Measurements from ENCODE around the gene SYNM. TPM values are rescaled to one million over a fixed set of nuclear protein-coding genes. Genes with fewer than 3 reads are reported as not detected.
A peak's percentile ranks its signal among the peaks of the same experiment; 100 is the strongest.

Gene SYNM
- total and polyA plus RNA-seq, 5 donors from 2014 or later = 0.13 to 1.8 (median 0.41) TPM; not detected in 2

DNA sequence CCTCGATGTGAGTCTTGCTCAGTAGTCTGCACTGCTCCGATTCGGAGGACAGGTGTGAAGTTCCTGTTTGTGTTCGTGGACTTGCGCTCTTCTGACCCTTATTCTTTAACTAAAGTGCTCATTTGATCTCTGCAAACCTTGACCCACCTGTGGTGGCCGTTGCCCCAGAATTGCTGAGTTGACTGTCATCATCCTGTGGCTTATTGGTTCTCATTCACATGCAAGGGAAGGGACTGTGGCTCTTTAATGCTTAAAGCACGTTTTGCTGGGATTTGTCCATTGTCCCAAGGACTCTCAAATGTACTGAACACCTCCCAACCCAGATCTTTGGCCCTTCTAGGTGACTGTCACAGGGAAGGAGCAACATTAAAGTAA lies 13.4 kb downstream of the SYNM start:
- no peaks in the 10 kb centered on the region for H3K9me3 Mint-ChIP-seq
- DNase-seq = no peak
- Histone ChIP-seq H3K4me1 (ENCODE audit: control insufficient read depth, insufficient read depth, low read length, poor library complexity, severe bottlenecking) (no peaks in the 10 kb centered on the region), H3K9me3 (ENCODE audit: control insufficient read depth in 2 of 2, low read length in 2 of 2) (no peaks in the 10 kb centered on the region), H3K27me3 (ENCODE audit: control insufficient read depth, insufficient read depth, low read length) (no peaks in the 10 kb centered on the region), H3K4me3 (ENCODE audit: low read depth, low read length) (no peak overlapping the region), H3K27ac (ENCODE audit: insufficient read depth, low read length, poor library complexity, severe bottlenecking) (no peak overlapping the region), H3K36me3 (ENCODE audit: control insufficient read depth, insufficient read depth, low read length) (no peaks in the 10 kb centered on the region)
- H3K27ac Mint-ChIP-seq = no peak overlapping the region
- no peaks in the 10 kb centered on the region for H3K36me3 Mint-ChIP-seq
- H3K4me1 Mint-ChIP-seq = no peaks in the 10 kb centered on the region
- peaks cover 7% of the 10 kb centered on the region for H3K27me3 Mint-ChIP-seq
- ATAC-seq (ENCODE audit: low read depth in 2 of 2) = no peak
- no peak overlapping the region for H3K4me3 Mint-ChIP-seq

DNA sequence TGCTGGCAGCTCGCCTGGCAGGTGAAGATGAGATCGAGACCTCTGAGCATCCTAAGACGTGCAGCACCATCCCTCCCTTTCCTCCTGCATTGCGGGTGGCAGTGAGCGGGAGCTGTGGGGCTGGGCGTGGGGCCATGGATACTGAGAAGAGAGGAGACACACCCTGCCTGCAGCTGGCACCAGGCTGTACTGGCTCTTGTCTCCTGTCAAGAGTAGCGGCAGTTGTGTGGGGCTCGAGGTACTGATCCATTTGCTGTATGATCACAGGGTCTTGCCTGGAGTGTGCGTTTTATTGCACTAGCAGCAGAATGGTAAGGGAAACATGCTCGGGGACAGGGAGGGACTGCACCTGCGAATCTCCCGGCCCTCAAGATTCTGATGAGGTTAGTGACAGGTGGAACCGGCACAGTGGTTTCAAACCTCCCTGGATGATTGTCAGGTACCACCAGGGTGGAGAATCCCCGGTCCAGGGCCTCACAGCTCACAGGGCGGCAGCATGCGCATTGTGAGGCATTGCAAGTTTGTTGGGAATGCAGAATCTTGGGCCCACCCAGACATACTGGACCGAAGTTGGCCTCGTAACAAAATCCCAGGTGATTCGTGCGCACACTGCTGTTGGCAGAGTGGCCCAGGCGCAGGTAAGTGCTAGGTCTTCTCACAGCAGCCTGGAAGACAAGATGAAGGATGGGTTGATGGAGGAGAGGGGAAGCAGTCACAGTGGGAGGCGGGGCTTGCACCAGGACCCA lies 14.1 kb downstream of the SYNM start:
- H3K9me3 ChIP-seq (ENCODE audit: control insufficient read depth in 2 of 2, low read length in 2 of 2) = no peaks in the 10 kb centered on the region
- Mint-ChIP-seq H3K27ac (no peak overlapping the region), H3K4me3 (no peak overlapping the region), H3K27me3 (peaks cover 7% of the 10 kb centered on the region), H3K4me1 (no peaks in the 10 kb centered on the region), H3K9me3 (no peaks in the 10 kb centered on the region), H3K36me3 (no peaks in the 10 kb centered on the region)
- H3K27ac ChIP-seq (ENCODE audit: insufficient read depth, low read length, poor library complexity, severe bottlenecking) = no peak overlapping the region
- H3K4me3 ChIP-seq (ENCODE audit: low read depth, low read length) = no peak overlapping the region
- H3K27me3 ChIP-seq (ENCODE audit: control insufficient read depth, insufficient read depth, low read length) = no peaks in the 10 kb centered on the region
- DNase-seq = no peak
- H3K36me3 ChIP-seq (ENCODE audit: control insufficient read depth, insufficient read depth, low read length) = no peaks in the 10 kb centered on the region
- no peaks in the 10 kb centered on the region for H3K4me1 ChIP-seq (ENCODE audit: control insufficient read depth, insufficient read depth, low read length, poor library complexity, severe bottlenecking)
- no peak for ATAC-seq (ENCODE audit: low read depth in 2 of 2)

DNA sequence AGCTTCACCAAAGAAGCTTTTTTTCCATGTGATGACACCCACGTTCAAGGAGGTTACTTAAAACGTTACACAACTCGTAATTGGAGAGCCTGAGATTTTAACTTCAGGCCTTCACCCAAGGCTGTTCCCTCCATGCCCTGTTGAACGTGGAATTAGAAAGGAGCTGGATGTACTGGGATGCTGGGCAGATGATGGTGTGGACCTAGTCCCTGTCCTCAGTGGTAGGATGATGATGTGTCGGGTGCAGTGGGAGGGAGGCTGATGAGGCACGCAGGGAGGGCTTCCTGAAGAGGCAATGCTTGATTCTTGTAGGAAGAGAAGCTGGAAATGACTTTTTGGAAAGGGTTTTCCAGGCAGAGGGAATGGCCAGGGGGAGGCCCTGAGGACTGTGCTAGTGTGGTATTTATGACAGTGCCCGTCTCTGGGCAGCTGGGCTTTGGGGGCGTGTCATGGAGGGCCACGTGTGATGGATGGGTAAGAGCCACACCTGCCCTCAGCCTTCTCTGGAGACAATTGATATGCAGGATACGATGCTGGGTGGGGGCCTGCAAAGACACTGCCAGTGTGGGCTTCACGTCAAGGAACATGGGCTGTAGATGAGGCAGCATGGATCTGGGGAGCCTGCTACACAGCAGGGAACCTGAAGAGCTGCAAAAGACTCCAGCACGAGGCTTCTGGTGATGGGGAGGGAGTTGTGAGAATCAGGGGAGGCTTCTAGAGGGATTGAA lies 15.3 kb downstream of the SYNM start:
- H3K27ac Mint-ChIP-seq = no peak overlapping the region
- Histone ChIP-seq H3K4me1 (ENCODE audit: control insufficient read depth, insufficient read depth, low read length, poor library complexity, severe bottlenecking) (no peaks in the 10 kb centered on the region), H3K27ac (ENCODE audit: insufficient read depth, low read length, poor library complexity, severe bottlenecking) (no peak overlapping the region), H3K9me3 (ENCODE audit: control insufficient read depth in 2 of 2, low read length in 2 of 2) (no peaks in the 10 kb centered on the region), H3K27me3 (ENCODE audit: control insufficient read depth, insufficient read depth, low read length) (no peaks in the 10 kb centered on the region), H3K4me3 (ENCODE audit: low read depth, low read length) (no peak overlapping the region), H3K36me3 (ENCODE audit: control insufficient read depth, insufficient read depth, low read length) (no peaks in the 10 kb centered on the region)
- H3K4me3 Mint-ChIP-seq = no peak overlapping the region
- no peaks in the 10 kb centered on the region for H3K36me3 Mint-ChIP-seq
- H3K9me3 Mint-ChIP-seq = peaks cover 0 to 1% (median 0%) of the 10 kb centered on the region in 7 donors
- peaks cover 7% of the 10 kb centered on the region for H3K27me3 Mint-ChIP-seq
- ATAC-seq (ENCODE audit: low read depth in 2 of 2) (no peak), DNase-seq (no peak)
- no peaks in the 10 kb centered on the region for H3K4me1 Mint-ChIP-seq

DNA sequence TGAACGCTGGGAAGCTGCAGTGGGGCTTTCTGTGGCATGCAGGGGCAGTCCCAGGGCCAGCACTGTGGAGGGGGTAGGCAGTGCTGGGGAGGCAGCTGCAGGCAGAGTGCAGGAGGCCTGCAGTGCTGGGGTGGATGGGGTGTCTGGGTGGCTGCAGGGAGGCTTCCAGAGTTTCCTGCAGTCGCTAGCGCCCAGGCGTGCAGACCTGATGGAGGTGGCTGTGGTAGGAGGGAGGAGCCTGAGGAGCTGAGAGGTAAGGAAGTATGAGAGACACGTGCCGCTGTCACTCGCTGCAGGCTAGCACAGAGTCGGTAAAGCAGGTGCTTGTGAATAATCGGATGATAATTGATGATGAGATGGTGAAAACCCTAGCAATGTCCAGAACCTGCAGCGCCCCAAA lies 16.3 kb downstream of the SYNM start:
- H3K4me3 ChIP-seq (ENCODE audit: low read depth, low read length) = no peak overlapping the region
- H3K27ac Mint-ChIP-seq = no peak overlapping the region
- no peaks in the 10 kb centered on the region for H3K36me3 ChIP-seq (ENCODE audit: control insufficient read depth, insufficient read depth, low read length)
- no peaks in the 10 kb centered on the region for H3K4me1 Mint-ChIP-seq
- peaks cover 2% of the 10 kb centered on the region for H3K27me3 Mint-ChIP-seq
- peaks cover 0 to 1% (median 0%) of the 10 kb centered on the region in 7 donors for H3K9me3 Mint-ChIP-seq
- no peak overlapping the region for H3K4me3 Mint-ChIP-seq
- no peaks in the 10 kb centered on the region for H3K36me3 Mint-ChIP-seq
- DNase-seq (no peak), ATAC-seq (ENCODE audit: low read depth in 2 of 2) (no peak)
- H3K4me1 ChIP-seq (ENCODE audit: control insufficient read depth, insufficient read depth, low read length, poor library complexity, severe bottlenecking) = no peaks in the 10 kb centered on the region
- H3K9me3 ChIP-seq (ENCODE audit: control insufficient read depth in 2 of 2, low read length in 2 of 2) = no peaks in the 10 kb centered on the region
- no peak overlapping the region for H3K27ac ChIP-seq (ENCODE audit: insufficient read depth, low read length, poor library complexity, severe bottlenecking)
- no peaks in the 10 kb centered on the region for H3K27me3 ChIP-seq (ENCODE audit: control insufficient read depth, insufficient read depth, low read length)

DNA sequence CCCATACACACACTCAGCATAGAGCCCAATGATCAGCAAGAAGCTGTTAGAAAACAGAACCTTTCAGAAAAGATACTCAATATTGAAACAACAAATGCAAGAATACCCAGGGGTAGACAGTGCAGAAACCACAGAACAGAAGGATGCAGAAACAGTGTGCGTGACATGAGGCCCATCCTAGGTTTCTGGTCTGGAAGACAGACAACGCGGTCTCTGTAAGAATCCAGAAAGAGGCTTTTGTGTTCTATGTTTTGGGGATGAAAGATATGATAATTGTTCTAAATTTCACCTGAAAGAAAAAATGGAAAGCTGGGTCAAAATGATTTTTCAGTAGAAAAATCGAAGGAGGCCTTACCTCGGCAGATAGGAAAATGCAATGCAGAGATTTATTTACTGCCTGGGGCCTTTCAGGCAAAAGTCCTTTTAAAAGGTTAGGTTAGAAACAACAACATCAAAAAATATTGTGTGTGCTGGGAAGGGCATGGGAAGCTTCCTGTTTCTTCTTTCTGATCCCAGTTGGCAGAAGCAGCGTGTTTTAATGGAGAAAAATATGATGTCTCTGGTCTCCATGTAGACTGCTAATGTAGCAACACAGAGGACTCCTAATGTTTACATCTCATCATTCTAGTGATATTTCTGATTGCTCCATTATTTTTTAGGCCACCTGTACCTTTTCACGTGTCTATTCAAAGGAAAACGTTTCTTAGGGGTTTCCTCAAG lies 17.0 kb downstream of the SYNM start:
- Histone ChIP-seq H3K9me3 (ENCODE audit: control insufficient read depth in 2 of 2, low read length in 2 of 2) (no peaks in the 10 kb centered on the region), H3K27ac (ENCODE audit: insufficient read depth, low read length, poor library complexity, severe bottlenecking) (no peak overlapping the region), H3K4me1 (ENCODE audit: control insufficient read depth, insufficient read depth, low read length, poor library complexity, severe bottlenecking) (no peaks in the 10 kb centered on the region), H3K27me3 (ENCODE audit: control insufficient read depth, insufficient read depth, low read length) (no peaks in the 10 kb centered on the region), H3K36me3 (ENCODE audit: control insufficient read depth, insufficient read depth, low read length) (no peaks in the 10 kb centered on the region), H3K4me3 (ENCODE audit: low read depth, low read length) (no peak overlapping the region)
- no peak overlapping the region for H3K27ac Mint-ChIP-seq
- peaks cover 0 to 1% (median 0%) of the 10 kb centered on the region in 7 donors for H3K9me3 Mint-ChIP-seq
- DNase-seq (no peak), ATAC-seq (ENCODE audit: low read depth in 2 of 2) (no peak)
- H3K4me3 Mint-ChIP-seq = no peak overlapping the region
- no peaks in the 10 kb centered on the region for H3K36me3 Mint-ChIP-seq
- H3K4me1 Mint-ChIP-seq = no peaks in the 10 kb centered on the region
- no peaks in the 10 kb centered on the region for H3K27me3 Mint-ChIP-seq

DNA sequence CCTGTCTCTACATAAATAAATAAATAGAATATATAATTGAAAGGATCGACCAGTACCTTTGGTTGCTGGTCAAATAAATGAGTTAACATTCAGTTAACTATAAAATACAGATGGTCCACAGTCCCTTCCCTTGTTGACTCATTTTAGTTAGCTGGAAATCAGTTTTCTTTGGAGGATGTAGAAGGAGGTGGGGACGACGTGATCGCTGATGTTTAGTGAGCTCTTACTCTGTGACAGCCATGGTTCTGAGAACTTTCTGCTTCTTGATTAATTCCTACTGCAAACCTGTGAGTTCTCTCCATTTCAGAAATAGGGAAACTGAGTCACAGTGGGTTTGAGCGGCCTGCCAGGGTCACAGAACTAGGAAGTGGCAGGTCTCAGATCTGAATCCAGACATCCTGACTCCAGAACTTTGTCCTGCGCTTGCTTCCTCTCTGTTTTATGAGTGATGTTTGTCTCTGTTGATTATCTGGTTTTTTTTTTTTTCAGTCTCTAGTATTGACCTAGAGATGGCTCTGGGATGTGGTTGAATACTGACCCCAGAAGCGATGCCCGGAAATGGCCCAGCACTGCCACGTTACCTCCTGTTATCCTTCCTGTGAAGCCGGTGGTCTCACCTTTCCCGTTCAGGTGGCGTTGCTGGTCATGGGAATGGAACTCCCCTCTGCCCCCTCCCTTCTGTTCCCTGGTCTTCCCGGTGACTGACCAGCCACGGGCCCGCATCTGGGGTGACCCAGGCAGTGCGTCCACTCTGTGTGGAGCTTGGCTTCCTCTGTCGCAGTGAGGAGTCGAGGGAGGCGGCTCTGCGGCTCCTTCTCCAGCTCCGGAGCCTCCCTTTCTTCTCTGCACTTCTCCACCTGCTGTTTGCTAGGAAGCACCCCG lies 18.2 kb downstream of the SYNM start:
- H3K27me3 Mint-ChIP-seq = no peaks in the 10 kb centered on the region

DNA sequence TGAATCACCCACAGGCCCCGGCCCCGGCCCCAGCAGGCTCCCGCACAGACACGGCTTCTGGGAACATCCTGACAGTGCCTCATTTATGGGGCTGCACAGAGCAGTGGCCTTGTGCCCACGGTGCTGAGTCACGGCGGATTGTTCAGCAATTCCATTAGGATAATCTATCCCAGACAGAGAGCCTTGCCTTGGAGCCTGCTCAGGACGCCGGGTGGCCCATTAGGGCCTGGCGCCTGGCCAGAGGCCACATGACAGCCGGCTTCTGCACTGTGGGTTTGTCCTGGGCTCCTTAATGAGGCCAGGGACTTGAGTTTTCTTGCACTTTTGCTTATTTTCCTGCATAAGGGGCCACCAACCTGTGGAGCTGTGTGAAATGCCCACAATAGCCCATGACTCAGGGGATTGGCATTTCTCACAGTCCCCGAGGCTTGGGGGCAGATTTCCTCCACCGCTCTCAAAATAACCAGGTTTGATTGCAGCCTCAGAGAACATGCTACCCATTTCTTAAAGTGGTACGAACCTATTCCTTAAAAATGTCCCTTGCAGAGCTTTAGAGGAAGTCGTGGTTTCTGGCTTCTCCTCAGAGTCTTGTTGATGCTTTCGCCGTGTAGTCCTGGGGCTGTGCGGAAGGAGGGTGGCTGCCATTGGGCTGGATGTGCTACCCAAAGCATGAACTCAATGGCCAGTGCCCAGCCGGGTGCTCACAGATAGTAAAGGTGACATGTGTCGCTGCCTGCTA lies 19.0 kb downstream of the SYNM start:
- Mint-ChIP-seq H3K4me1 (no peaks in the 10 kb centered on the region), H3K36me3 (no peaks in the 10 kb centered on the region), H3K27ac (peak overlapping the region in 1 of 3 donors; percentile 79), H3K4me3 (no peak overlapping the region), H3K9me3 (peaks cover 0 to 1% (median 0%) of the 10 kb centered on the region in 7 donors), H3K27me3 (no peaks in the 10 kb centered on the region)
- DNase-seq (no peak), ATAC-seq (ENCODE audit: low read depth in 2 of 2) (no peak)
- no peaks in the 10 kb centered on the region for H3K4me1 ChIP-seq (ENCODE audit: control insufficient read depth, insufficient read depth, low read length, poor library complexity, severe bottlenecking)
- H3K4me3 ChIP-seq (ENCODE audit: low read depth, low read length) = no peak overlapping the region
- H3K9me3 ChIP-seq (ENCODE audit: control insufficient read depth in 2 of 2, low read length in 2 of 2) = no peaks in the 10 kb centered on the region
- no peaks in the 10 kb centered on the region for H3K36me3 ChIP-seq (ENCODE audit: control insufficient read depth, insufficient read depth, low read length)
- no peak overlapping the region for H3K27ac ChIP-seq (ENCODE audit: insufficient read depth, low read length, poor library complexity, severe bottlenecking)
- H3K27me3 ChIP-seq (ENCODE audit: control insufficient read depth, insufficient read depth, low read length) = no peaks in the 10 kb centered on the region

More for the DNA sequence above, 18.2 kb downstream of the SYNM start:
- Mint-ChIP-seq H3K36me3 (no peaks in the 10 kb centered on the region), H3K27ac (no peak overlapping the region), H3K4me3 (no peak overlapping the region), H3K9me3 (peaks cover 0 to 1% (median 0%) of the 10 kb centered on the region in 7 donors), H3K4me1 (no peaks in the 10 kb centered on the region)
- ATAC-seq (ENCODE audit: low read depth in 2 of 2) (no peak), DNase-seq (no peak)
- Histone ChIP-seq H3K4me3 (ENCODE audit: low read depth, low read length) (no peak overlapping the region), H3K36me3 (ENCODE audit: control insufficient read depth, insufficient read depth, low read length) (no peaks in the 10 kb centered on the region), H3K27ac (ENCODE audit: insufficient read depth, low read length, poor library complexity, severe bottlenecking) (no peak overlapping the region), H3K4me1 (ENCODE audit: control insufficient read depth, insufficient read depth, low read length, poor library complexity, severe bottlenecking) (no peaks in the 10 kb centered on the region), H3K9me3 (ENCODE audit: control insufficient read depth in 2 of 2, low read length in 2 of 2) (no peaks in the 10 kb centered on the region), H3K27me3 (ENCODE audit: control insufficient read depth, insufficient read depth, low read length) (no peaks in the 10 kb centered on the region)

All from CD4-positive, CD25-positive, alpha-beta regulatory T cell (primary cell).